HG02852 (cell line): Measurements from ENCODE around the gene ZNF211.

Experiments
- ATAC-seq: cut with Tn5 transposase; IDR thresholded peaks from one replicate; pipeline ENCODE4 v1.9.1; 2021; ENCODE audit warnings: mild to moderate bottlenecking, moderate library complexity; ENCODE audit not compliant: unreplicated experiment

The ZNF211 gene

DNA sequence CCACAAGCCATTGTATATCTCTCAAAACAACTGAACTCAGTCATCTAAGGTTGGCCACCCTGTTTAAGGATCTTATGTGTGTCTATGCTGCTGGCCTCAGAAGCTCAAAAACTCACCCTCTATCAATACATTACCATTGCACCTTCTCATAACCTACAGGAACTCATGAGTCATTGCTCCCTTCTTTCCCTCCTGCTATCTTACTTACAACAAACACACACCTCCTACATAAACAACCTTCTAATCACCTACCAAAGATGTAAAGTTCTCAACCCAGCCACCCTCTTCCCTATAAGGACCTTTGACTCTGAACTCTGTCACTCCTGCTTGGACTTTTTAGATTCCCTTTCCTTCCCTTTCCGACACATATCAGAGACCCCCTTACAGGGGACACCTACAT, 22.5 kb downstream of the ZNF211 start:
- no peak for ATAC-seq

- no peak for ATAC-seq
Observed at GRCh38 chr19:57656346-57656745, 23.4 kb downstream of the ZNF211 start.

DNA sequence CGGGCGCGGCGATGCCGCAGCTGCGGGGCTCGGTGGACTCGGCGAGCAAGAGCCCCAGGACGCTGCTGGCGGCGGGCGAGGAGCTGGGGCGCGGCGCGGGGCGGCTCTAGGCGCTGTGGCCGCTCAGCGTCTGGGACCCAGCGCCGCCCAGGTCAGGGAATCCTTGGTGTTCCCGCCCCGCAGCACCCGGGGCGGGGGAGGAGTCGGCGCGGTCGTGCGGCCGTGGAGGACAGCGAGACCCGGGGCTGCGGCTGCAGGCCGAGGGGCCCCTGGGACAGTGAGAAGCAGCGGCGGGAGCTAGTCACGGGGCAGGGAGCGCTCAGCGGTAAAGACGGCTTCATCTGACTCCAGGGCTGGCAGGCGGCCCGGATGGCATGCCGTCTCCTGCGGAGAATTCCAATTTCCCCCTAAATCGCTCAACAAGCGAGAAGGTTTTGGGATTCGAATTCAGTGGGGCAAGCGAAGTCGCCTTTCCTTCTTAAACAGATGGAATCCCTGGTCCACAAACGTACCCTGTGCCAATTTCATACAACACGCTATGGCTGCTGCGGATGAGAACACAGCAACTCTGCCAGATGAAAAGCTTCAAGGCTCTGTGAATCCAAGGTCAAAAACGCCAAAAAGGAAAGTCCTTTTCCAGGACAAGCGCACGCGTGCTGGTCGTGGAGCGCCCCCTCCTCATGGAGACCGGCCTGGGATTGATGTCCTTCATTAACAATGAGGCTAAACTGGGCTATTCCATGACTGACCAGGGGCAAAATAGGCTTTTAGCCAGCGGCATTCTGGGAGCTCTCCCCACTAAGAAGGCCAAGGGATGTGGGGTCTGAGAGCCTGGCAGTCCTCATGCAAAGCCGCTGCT, 31.5 kb downstream of the ZNF211 start:
- no peak for ATAC-seq

DNA sequence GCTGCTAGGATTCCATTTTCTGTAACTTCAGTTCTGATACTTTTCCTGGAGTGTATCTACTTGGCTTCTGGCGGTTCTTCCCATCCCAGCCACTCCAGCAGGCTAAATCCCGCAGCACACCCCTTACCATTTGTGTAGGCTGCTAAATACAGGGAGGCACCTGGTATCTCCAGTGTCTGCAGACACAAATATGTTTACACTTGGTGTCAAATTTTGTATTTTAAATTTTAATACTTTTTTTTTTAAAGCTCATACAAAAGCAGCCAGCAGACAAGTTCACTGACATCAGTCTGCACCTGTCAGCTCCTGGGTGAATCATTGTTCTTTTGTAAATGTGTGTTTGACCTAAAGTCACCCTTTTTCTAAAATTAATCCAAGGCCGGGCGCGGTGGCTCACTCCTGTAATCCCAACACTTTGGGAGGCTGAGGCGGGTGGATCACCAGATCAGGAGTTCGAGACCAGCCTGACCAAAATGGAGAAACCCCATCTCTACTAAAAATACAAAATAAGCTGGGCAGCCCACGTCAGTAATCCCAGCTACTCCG, 32.4 kb downstream of the ZNF211 start:
- no peak for ATAC-seq

GRCh38 chr19:57667228-57667627, 34.3 kb downstream of the ZNF211 start:
- no peak for ATAC-seq

DNA sequence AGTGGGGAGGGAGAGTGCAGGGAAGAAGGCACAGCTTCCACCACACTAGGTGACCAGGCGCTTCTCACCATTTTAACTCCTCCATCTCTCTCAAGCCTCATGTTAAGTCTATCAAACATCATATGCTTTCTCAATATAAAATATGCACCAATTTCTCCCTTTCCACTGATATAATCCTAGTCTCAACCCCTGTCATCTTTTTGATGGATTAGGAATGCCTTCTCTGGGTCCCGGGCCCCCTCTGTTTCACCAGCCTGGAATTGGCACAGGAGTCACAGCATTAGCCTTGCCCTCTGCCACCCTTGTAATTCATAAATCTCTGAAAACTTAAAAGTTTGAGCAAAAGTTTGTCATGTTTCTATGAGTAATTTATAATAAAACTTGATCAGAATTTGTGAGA, 35.7 kb downstream of the ZNF211 start, which contains the start of gene ZSCAN4:
Gene ZSCAN4, plus strand, starts transcription at position 301 of the 400 bp plus-strand sequence. CDS start 7,211 bp downstream, outside the sequence.
- no peak for ATAC-seq

DNA sequence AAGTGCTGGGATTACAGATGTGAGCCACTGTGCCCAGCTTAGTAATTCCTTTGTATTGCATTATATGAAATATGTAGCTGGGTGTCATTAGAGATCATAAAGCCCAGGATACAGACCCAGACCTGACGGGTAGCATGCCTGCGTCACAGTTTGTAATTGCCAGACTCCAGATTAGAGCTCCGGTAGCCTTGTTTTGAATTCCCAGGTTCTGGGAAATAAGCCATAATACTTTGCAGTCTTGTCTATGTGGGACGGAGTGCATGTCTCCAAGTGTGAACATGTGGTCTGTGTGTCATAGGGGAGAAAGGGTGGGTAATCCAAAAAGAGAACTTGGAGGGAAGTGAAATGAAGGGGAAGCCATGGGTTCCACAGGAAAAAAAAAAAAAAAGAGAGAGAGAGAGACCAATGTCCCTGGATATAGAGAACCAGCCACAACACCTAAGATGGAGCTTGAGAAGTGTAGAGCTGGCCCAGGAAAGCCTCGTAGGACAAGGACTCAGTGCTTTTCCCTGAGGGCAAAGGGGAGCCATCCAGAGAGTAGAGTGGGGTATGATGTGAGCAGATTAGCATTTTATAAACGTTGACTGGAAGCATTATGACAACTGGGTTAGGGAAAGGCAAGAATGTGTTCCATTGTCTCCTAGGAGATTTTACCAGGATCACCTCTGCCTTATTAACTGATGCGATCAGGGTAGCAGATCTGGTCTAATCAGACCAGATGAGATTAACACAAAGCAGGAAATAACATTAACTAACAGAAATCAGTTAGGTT, 38.3 kb downstream of the ZNF211 start:
- no peak for ATAC-seq

GRCh38 chr19:57672466-57672865, 39.5 kb downstream of the ZNF211 start:
- ATAC-seq, result no peak

- ATAC-seq, result no peak
Observed at GRCh38 chr19:57675881-57676280, 42.9 kb downstream of the ZNF211 start.

DNA sequence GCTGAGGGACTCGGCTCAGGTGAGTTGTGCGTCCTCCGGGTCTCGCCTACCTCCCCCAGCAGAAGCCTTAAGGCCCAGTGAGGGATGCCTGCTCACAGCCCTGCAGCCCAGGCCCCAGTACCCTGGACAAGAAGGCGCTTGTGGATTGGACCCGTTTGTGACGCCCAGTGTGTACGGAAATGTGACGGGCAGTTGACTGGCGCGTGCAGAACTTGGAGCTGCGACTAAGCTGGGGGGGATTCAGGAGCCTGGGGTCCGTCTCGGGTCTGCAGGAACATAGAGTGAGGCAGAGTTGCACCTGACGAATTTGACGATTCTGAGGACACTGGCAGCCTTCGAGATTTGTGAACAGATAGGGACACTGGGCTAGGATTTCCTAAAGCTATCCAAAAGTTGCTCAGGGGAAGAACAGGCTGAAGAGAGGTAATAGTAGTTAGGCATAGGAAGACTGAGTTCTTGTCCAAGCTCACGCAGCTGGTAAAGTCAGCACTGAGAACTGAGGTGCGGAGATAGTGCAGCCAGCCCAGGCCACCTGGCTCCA, 49.3 kb downstream of the ZNF211 start:
- no peak for ATAC-seq

DNA sequence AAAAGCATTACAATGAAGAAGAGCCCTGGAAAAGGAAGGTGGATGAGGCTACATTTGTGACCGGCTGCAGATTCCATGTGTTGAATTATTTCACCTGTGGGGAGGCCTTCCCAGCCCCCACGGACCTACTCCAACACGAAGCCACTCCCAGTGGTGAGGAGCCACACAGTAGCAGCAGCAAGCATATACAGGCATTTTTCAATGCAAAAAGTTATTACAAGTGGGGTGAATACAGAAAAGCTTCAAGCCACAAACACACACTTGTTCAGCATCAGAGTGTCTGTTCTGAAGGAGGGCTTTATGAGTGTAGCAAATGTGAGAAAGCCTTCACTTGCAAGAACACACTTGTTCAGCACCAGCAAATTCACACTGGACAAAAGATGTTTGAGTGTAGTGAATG, 53.8 kb downstream of the ZNF211 start:
- no peak for ATAC-seq

DNA sequence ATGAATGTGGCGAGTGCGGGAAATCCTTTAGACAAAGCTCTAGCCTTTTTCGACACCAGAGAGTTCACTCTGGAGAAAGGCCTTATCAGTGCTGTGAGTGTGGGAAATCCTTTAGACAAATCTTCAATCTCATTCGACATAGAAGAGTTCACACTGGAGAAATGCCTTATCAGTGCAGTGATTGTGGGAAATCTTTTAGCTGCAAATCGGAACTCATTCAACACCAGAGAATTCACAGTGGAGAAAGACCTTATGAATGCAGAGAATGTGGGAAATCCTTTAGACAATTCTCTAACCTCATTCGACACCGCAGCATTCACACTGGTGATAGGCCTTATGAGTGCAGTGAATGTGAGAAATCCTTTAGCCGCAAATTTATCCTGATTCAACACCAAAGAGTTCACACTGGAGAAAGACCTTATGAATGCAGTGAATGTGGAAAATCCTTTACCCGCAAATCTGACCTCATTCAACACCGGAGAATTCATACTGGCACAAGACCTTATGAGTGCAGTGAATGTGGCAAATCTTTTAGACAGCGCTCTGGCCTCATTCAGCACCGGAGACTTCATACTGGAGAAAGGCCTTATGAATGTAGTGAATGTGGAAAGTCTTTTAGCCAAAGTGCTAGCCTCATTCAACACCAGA, 54.5 kb downstream of the ZNF211 start:
- no peak for ATAC-seq

DNA sequence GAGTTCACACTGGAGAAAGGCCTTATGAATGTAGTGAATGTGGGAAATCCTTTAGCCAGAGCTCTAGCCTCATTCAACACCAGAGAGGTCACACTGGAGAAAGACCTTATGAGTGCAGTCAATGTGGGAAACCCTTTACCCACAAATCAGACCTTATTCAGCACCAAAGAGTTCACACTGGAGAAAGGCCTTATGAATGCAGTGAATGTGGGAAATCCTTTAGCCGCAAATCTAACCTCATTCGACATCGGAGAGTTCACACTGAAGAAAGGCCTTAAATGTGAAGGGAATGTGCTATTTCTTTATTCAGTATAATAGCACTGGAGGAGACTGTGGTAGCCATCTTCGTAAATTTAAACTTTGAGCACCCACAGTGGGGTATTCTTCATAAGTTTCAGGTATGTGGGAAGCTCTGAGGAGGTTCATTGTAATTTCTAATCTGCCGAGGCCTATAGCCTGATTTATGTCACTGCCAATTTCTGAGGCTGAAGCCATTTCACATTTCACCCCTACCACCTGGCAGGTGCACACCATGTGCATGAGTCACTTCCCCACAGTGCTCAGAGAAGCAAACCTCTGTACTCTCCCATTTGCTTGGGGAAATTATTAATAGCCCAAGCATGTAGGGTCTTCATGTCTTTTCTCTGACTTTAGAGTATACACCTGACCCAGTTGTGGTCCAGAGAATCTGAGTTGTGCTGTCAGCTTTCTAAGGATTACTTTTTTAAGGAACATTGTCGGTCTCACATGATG, 55.2 kb downstream of the ZNF211 start:
- no peak for ATAC-seq

- ATAC-seq, result no peak
Observed at GRCh38 chr19:57689750-57690149, 56.8 kb downstream of the ZNF211 start.
